ENCODE data around the gene TACC2. TPM values are rescaled to one million over a fixed set of nuclear protein-coding genes. Genes with fewer than 3 reads are reported as not detected.

The TACC2 gene
- total RNA-seq (2022) (66.8 and 89.0 TPM in 2 replicates), Bru-seq, nascent RNA (percentile 71 among the genes with signal in this experiment), BruChase-seq, experiment 1, labeled RNA remaining after a 6-hour chase (percentile 66 among the genes with signal in this experiment), BruChase-seq, experiment 2, labeled RNA remaining after a 2-hour chase (percentile 65 among the genes with signal in this experiment)
- long read RNA-seq, transcript TACC2-205 (13 exons, 3,281 nt), result major isoform, 12 of 113 reads
- long read RNA-seq, partial matches to known transcripts, result 16 of 113 reads
- long read RNA-seq, other reads (novel, unspliced or antisense), result 83 of 113 reads

GRCh38 chr10:121988361-121989324, at the start of gene TACC2:
Gene TACC2 (plus strand): TSS chr10:121989163. CDS start chr10:122021982, 32,819 bp downstream.
- DNase-seq (ENCODE audit: unreplicated experiment), result no peak
- ChIA-PET CTCF (interaction anchor here (0.5 kb wide), 1 partner anchor 54 kb away, joined by 3 read pairs; no protein-coding TSS in a partner anchor), POLR2A (interaction anchor here (1.2 kb wide), 1 partner anchor 150 kb away, joined by 3 read pairs; no protein-coding TSS in a partner anchor)
- BruUV-seq (replicated peaks), result no TSS peak
- no peaks in the 10 kb centered on the region for H3K4me1 Mint-ChIP-seq (ENCODE audit: insufficient read depth, unreplicated experiment)
- no peaks in the 10 kb centered on the region for H3K27me3 Mint-ChIP-seq (ENCODE audit: insufficient read depth, unreplicated experiment)
- no peak within 1 kb of the TSS for H3K27ac Mint-ChIP-seq (ENCODE audit: low read depth, unreplicated experiment)
- intact Hi-C loops (cut with micrococcal nuclease), result no loop called here
- no peaks in the 10 kb centered on the region for H3K36me3 Mint-ChIP-seq (ENCODE audit: insufficient read depth, unreplicated experiment)
- no peak within 1 kb of the TSS for H3K4me3 Mint-ChIP-seq (ENCODE audit: unreplicated experiment)
- TF ChIP-seq CTCF (IDR thresholded peaks at IDR 0.05; ENCODE audit: unreplicated experiment), result no peak
- peaks cover 17% of the 10 kb centered on the region for H3K9me3 Mint-ChIP-seq (ENCODE audit: unreplicated experiment)

GRCh38 chr10:121941532-121941931, 47.4 kb upstream of the TACC2 start:
- TF ChIP-seq CTCF (IDR thresholded peaks at IDR 0.05; ENCODE audit: unreplicated experiment), result no peak
- H3K4me3 Mint-ChIP-seq (ENCODE audit: unreplicated experiment), result no peak overlapping the region
- H3K27ac Mint-ChIP-seq (ENCODE audit: low read depth, unreplicated experiment), result no peak overlapping the region
- intact Hi-C loops (cut with micrococcal nuclease), result no loop called here
- ChIA-PET POLR2A (no interaction called here), CTCF (no interaction called here)
- no peaks in the 10 kb centered on the region for H3K9me3 Mint-ChIP-seq (ENCODE audit: unreplicated experiment)
- no peak for DNase-seq (ENCODE audit: unreplicated experiment)
- no TSS peak for BruUV-seq (replicated peaks)
- peaks cover 19% of the 10 kb centered on the region for H3K4me1 Mint-ChIP-seq (ENCODE audit: insufficient read depth, unreplicated experiment)
- no peaks in the 10 kb centered on the region for H3K27me3 Mint-ChIP-seq (ENCODE audit: insufficient read depth, unreplicated experiment)
- H3K36me3 Mint-ChIP-seq (ENCODE audit: insufficient read depth, unreplicated experiment), result peaks cover 5% of the 10 kb centered on the region

- Mint-ChIP-seq H3K36me3 (ENCODE audit: insufficient read depth, unreplicated experiment) (no peaks in the 10 kb centered on the region), H3K27ac (ENCODE audit: low read depth, unreplicated experiment) (peak overlapping the region; percentile 20), H3K27me3 (ENCODE audit: insufficient read depth, unreplicated experiment) (no peaks in the 10 kb centered on the region), H3K4me1 (ENCODE audit: insufficient read depth, unreplicated experiment) (peaks cover 19% of the 10 kb centered on the region), H3K9me3 (ENCODE audit: unreplicated experiment) (no peaks in the 10 kb centered on the region), H3K4me3 (ENCODE audit: unreplicated experiment) (no peak overlapping the region)
- peak; percentile 92 for DNase-seq (ENCODE audit: unreplicated experiment)
- TF ChIP-seq CTCF (IDR thresholded peaks at IDR 0.05; ENCODE audit: unreplicated experiment), result no peak
- CTCF ChIA-PET, result no interaction called here
- POLR2A ChIA-PET, result no interaction called here
- no TSS peak for BruUV-seq (replicated peaks)
- intact Hi-C loops (cut with micrococcal nuclease), result loop anchor here (1.0 kb wide), 1 partner anchor 15 kb away; the partner anchor contains the start of gene ATE1
Observed at GRCh38 chr10:121942749-121943416, 46.1 kb upstream of the TACC2 start.

Measured in MCF 10A (cell line).